Vagina (tissue), 2 donors: ENCODE data around the gene DEPP1.

Source experiments
- POLR2A ChIP-seq, 2 donors: fragments of 450-650 bp; IDR thresholded peaks; one replicate each; pipeline ENCODE4 v1.6.1; 2017; ENCODE audit warnings: antibody characterized with exemption in 2 of 2, mild to moderate bottlenecking in 2 of 2, moderate library complexity in 2 of 2
- POLR2AphosphoS5 ChIP-seq, 2 donors: sonication (generic); formaldehyde crosslinking; IDR thresholded peaks; one replicate each; pipeline ENCODE4 v1.9.0; 2017; ENCODE audit warnings: antibody characterized with exemption in 2 of 2, mild to moderate bottlenecking in 2 of 2, low read depth in 1 of 2; ENCODE audit not compliant: insufficient read depth in 1 of 2
- TF ChIP-seq, protein P1 (sequence below), 3 experiments: fragments of 450-650 bp in 2 of 3; fragments of 200-600 bp in 1 of 3; sonication (generic) in 1 of 3; IDR thresholded peaks; one replicate each; pipeline ENCODE4 v1.5.1; 2017 to 2019; ENCODE audit warnings: antibody characterized with exemption in 3 of 3, mild to moderate bottlenecking in 2 of 3, moderate library complexity in 2 of 3

DNA sequence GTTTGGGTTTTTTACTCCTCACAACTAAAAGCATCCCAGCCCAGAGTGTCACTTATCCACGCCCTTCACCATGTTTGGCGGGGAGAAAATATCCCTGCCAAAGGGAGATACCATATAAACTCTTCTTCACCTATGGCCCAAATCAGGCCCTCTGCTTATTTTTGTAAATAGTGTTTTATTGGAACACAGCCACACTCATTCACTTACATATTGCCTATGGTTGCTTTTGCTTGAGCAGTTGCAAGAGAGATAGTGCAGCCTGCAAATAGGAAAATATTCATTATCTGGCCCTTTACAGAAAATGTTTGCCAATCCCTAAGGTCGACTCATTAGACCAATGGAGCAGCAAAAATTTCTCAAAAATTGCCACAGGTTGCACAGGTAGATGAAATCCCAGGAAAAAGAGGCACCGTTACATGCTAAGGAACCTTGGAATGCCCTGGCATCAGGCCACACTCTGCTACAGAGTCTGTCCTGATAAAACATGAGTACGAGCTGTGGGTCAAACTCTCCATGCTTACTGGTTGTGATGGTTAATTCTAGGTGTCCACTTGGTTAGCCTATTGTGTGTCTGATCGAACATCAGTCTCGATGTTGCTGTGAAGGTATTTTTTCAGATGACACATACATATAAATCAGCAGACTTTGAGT is 26.9 kb downstream of the DEPP1 start:
- no peak for TF ChIP-seq POLR2A (IDR thresholded peaks at IDR 0.05)
- TF ChIP-seq, protein P1, sequence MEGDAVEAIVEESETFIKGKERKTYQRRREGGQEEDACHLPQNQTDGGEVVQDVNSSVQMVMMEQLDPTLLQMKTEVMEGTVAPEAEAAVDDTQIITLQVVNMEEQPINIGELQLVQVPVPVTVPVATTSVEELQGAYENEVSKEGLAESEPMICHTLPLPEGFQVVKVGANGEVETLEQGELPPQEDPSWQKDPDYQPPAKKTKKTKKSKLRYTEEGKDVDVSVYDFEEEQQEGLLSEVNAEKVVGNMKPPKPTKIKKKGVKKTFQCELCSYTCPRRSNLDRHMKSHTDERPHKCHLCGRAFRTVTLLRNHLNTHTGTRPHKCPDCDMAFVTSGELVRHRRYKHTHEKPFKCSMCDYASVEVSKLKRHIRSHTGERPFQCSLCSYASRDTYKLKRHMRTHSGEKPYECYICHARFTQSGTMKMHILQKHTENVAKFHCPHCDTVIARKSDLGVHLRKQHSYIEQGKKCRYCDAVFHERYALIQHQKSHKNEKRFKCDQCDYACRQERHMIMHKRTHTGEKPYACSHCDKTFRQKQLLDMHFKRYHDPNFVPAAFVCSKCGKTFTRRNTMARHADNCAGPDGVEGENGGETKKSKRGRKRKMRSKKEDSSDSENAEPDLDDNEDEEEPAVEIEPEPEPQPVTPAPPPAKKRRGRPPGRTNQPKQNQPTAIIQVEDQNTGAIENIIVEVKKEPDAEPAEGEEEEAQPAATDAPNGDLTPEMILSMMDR (IDR thresholded peaks at IDR 0.05), result no peak
- no peak for TF ChIP-seq POLR2AphosphoS5 (IDR thresholded peaks at IDR 0.05; ENCODE audit: insufficient read depth in 1 of 2, low read depth in 1 of 2)
